Measurements from ENCODE around the gene NHLRC4.

GRCh38 chr16:576197-576822 lies 9.5 kb downstream of the NHLRC4 start:
- TF ChIP-seq POLR2A (IDR thresholded peaks at IDR 0.05) (no peak), CTCF (IDR thresholded peaks at IDR 0.05) (no peak)

Data from lower leg skin (tissue), 3 donors.